ENCODE results near the gene PDS5A.

DNA sequence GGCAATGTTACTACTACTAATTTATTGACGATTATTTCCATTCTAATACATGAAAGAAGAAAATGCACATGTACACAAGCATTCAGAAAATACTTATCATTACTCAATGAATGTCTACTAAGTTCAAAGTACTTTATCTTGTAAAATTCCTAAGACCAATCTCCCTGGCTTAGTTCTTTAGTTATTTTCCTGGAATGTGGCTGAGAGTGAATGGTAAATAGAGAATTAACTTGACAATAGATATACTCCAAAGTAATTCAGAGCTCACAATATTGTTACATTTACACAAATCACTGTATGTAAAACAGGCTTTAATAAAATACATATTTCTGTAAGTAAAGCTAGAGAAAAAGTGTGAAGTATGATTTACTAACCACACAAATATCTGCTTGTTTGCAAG is 79.7 kb downstream of the PDS5A start:
- TF ChIP-seq POLR2A (IDR thresholded peaks at IDR 0.05) (no peak), CTCF (IDR thresholded peaks at IDR 0.05) (no peak)
